Measurements from ENCODE around the gene RUNDC3A.
"Not testable (repeated sequence)": the region's sequence is repeated elsewhere in the genome, so short reads cannot be mapped to it uniquely, and the experiment has no call there.

The RUNDC3A gene

DNA sequence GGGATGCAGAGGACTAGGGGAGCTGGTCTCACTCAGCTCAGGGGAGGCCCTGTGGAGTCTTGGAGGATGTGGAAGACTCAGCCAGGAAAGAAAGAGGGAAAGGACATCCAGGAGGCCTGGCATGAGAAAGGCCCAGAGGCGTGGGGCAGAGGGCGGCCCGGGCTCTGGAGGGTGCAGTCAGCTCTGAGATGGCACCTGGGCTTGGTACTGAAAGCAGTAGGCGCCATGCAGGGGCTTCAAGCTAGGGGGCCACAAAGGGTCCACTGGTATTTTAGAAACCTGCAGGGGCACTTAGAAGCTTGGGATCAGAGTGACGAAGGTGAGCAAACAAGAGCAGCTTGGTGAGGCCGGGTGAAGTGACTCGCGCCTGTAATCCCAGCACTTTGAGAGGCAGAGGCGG lies 49.7 kb downstream of the RUNDC3A start:
- no peak for DNase-seq (ENCODE audit: low read depth in 3 of 3)

DNA sequence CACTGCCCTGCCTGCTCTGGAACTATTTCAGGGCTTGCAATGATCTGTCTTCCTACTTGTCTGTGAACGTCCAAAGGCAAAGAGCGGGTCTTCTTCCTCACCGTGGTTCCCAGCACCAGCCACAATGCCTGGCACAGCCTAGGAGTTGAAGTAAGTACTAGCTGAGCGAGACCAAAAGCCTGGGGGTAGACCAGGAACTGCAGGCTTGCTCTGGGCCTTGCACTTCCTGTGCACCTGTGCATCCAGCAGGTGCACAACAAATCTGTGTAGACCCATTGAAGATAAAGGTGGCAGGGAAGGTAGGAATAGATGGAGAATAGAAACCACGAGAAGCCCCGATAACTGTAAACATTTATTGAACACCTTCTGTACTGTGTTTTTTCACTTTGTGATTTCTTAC lies 50.6 kb downstream of the RUNDC3A start:
- no peak for DNase-seq (ENCODE audit: low read depth in 3 of 3)

DNA sequence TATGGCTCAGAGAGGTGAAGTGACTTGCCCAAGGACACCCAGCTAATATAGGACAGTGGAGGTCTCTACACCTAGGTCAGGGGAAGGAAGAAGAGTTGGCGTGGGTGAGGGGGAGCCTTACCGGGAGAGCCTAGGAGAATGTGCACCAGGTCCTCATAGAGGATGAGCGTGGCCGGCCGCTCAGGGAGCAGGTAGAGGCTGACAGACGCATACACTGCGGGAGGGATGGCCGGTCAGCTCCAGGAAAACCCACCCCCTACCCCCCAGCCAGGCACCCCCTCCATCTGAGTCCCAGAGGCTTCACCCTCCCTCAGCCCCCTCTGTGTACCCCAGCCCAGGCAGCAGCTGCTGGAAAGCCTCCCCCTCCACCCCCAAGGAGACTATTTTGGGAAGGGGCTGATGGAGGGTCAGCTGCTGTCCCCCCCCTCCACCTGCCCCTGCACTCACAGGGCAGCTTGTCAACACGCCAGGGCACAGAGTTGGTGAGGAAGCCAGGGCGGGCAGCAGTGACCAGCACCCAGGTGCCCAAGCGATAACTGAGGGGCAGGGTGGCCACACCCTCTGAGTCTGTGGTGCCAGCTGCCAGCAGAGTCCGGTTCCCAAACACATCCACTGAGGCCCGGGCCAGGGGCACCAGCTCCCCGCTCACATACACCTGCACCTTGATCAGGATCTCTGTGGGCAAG lies 51.2 kb downstream of the RUNDC3A start:
- no peak for DNase-seq (ENCODE audit: low read depth in 3 of 3)

DNA sequence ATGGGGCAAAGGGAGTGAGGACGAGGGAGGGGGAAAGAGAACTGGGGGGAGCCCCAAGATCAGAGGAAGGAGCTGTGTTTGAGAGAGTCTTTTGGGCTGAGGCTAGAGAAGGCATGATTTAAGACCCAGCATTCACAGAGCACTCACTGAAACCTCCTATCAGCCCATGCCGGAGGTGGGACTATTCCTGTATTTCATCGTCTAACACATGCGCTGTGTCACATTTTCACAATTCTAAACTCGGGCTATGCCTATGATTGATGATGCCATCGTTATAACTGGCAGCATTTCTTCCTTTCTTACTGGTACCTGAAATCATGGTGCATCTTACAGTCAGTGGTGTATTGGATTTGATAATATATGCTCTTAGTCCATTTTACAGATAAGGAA lies 51.7 kb downstream of the RUNDC3A start:
- DNase-seq (ENCODE audit: low read depth in 3 of 3), result no peak

DNA sequence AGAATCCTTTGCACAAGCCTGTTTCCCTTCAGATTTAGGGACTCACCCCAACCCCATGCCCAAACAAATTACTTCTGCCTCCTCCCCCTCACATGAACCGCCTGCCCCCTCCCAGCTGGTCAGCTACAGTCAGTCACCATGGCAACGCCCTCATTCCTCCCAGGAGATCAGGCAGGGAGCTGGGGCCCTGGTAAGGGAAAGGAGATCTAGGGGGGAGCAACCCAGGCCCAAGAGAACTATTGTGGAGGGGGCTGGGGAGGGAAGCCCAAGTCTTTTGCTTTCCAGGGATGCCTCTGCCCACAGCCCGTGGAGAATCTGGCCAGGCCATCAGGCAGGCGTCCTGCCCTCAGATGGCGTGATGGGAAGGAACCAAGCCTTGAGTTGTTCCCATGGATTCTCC lies 52.4 kb downstream of the RUNDC3A start:
- DNase-seq (ENCODE audit: low read depth in 3 of 3), result no peak

DNA sequence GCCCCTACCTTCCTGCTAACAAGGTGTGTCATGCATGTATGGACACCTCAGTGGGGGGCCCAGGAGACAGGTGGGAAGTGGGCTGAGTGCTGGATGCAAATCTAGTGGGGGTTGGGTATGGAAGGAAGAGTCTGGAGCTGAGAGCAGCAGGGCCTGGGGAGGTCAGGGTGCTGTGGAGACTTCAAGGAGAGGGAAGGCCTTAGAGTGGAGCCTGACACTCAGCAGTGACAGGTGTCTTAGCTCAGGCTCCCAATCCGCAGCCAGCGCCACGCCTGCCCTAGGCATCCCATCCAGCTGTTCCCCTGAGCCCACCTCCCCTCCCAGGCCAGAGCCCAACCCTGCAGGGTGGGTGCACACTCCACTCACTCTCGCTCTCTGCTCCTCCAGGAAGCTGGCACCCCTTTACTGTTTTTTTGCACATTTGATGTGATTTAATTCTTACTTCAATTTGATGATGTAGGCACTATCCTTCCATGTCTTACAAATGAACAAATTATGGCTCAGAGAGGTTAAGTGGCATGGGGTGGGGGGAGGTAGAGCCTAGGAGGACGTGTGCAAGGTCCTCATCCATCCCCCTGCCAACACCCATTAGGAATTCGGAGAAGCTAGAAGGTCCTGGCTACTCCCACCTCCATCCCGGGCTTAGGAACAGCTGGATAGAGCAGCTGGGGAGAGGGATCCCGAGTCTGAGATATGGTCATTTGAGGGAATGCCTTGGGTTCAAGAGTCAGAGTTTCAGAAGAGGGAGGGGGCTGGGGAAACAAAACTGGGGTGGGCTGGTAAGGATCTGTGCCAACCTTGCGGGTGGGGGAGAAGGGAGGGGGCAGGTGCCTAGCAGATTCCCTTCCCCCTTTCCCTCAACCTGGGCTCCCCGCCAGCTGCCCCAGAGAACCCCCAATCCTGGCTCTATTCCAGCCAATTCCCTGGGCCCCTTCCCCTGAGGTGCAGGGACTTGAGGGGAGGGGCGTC lies 53.2 kb downstream of the RUNDC3A start:
- no peak for DNase-seq (ENCODE audit: low read depth in 3 of 3)

DNA sequence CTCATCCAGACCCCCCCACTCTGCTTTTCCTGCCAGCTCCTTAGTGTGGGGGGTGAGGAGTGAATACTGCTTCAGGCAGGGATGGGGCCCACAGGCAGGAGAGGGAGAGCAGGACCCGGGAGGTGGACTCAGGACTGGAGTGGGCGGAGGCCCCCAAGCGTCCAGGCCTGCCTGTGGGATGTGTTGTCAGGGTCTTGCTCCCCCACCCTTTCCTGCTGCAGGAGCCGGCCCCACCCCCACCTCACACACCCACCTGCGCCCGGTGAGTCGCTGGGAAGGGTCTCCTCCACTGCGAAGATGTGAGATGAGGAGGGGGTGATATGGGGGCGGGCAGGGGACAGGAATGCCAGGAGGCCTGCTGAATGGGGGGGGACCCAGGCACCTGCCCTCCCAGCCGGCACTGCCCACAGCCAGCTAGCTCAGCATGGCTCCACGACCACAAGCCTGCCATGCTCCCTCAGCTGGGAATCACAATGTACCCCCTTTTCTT lies 54.1 kb downstream of the RUNDC3A start:
- DNase-seq (ENCODE audit: low read depth in 3 of 3), result no peak

DNA sequence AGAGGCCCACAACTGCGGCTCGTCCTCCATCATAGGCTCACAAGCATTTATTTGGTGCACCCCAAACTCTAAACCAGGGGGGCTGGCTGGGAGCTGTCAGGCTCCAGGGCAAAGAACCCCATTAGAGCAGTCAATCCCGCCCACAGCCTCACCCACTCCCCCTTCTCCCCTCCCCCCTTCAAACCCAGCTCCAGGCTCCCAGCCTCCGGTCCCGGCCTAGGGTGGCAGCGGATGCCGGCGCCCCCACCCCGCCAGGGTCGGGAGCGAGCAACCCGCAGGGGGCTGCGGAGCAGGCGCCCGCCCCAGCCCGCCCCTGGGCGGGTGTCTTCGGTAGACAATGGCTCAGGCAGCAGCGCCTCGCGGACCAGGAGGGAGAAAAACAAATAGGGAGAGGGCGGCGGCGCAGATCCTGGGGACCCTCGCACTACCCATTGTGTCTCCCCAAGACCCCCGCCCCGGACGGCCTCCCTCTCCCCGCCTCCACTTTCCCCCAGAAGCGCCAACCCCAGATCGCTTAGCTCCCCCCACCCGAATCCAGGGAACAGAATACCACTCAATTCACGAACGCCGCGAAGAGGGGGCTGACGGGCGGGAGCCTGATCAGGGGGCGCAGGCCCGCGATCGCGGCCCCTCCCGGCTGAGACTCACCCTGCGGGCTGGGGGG lies 54.7 kb downstream of the RUNDC3A start:
- no peak for DNase-seq (ENCODE audit: low read depth in 3 of 3)

DNA sequence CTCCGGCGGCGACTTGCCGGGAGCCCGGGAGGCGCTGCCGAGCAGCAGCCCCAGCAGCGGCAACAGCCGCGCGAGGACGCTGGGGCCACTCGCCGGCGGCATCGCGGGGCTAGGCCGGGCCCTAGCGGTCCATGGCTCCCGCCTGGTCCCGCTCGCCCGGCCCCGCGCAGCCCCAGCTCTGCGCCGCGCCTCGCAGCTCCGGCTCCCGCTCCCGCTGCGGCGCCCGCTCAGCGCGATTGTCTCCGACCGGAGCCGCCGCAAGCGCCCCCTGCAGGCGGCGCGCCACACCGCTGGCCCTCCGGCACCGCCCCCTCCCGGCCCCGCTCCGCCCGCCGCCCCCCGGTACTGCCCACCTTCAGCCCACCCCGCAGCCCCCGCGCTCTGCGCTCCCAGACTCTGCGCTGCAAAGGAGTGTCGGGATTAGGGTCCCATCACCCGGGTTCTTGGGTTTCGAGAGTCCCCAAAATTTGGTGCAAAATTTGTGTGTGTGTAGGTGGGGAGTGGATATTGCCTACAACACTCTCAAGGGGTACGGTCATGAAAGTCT lies 55.3 kb downstream of the RUNDC3A start, which contains the start of gene FAM171A2:
FAM171A2 (minus strand) TSS at position 241 of the 547 bp plus-strand sequence; CDS start at position 102, 139 bp downstream.
- peak in 2 of 3 experiments; percentile 35 to 61 for DNase-seq (ENCODE audit: low read depth in 3 of 3)

DNA sequence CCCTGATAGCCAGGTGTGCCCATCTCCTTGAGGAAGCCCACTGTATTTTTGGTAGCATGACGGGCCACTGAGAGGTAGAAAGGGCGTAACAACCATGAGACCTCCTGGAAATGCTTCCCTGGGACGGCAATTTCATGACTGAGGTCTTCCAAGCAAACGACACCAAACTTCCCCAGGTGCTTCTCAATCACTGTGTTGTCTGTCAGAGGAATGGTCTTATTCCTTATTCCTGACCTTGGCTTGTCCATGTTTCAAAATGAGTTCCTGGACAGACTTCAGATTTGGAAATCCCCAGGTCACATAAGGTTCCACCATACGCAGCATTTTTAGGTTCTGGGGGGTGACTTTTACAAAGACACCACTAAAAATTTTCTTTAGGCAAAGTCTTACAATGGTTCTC lies 56.6 kb downstream of the RUNDC3A start:
- not testable (repeated sequence) for DNase-seq (ENCODE audit: low read depth in 3 of 3)

DNA sequence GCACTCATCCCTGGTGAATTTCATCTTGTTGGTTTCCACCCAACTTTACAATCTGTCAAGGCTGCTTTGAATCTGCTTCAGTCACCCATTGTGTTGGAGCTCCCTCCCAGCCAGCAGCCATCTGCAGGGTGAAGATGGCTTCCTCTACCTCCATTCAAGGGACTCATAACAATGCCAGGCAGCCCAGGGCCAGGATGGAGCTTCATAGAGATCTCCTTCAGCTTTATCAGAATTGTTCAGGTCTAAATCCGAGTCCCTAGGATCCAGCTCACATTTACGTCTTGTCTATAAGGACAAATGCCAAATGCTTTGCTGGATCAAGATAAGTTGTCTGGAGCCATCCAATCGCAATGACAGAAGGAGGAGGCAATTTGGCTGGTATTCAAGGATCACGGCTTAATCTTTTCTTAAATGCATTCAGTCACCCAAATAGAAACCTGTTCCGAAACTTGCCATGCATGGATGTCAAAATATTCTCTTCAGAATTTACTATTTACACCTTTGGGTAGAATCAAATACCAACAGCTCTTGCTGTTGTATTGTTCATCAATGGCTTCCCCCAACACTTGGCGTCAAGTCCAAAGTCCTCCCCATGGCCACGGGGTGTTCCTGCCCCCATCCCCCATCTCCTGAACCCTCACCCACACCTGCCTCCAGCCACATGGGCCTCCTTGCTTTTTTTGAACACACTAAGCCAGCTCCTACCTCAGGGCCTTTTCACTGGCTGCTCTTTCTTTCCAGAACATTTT lies 59.0 kb downstream of the RUNDC3A start:
- DNase-seq (ENCODE audit: low read depth in 3 of 3), result no peak
